ENCODE measurements around the gene PBX1. TPM values are rescaled to one million over a fixed set of nuclear protein-coding genes. Genes with fewer than 3 reads are reported as not detected.
A peak's percentile ranks its signal among the peaks of the same experiment; 100 is the strongest.

PBX1 gene
- 10 to 100 TPM; 50.5 to 53.1 TPM for total RNA-seq

- DNase-seq (ENCODE audit: low spot score) (peak; percentile 98), ATAC-seq (ENCODE audit: insufficient number of reproducible peaks, low FRiP score, low read depth) (peak; percentile 96)
- Histone ChIP-seq H3K36me3 (no peaks in the 10 kb centered on the region), H3K27me3 (replicated peaks; ENCODE audit: insufficient read depth) (no peaks in the 10 kb centered on the region), H3K27ac (peak within 1 kb of the TSS; percentile 78 to 81), H3K9me3 (no peaks in the 10 kb centered on the region), H3K4me3 (peak within 1 kb of the TSS; percentile 92), H3K4me1 (ENCODE audit: control insufficient read depth in 1 of 2, low read depth in 2 of 2) (no peaks in the 10 kb centered on the region)
- TF ChIP-seq, protein P1, sequence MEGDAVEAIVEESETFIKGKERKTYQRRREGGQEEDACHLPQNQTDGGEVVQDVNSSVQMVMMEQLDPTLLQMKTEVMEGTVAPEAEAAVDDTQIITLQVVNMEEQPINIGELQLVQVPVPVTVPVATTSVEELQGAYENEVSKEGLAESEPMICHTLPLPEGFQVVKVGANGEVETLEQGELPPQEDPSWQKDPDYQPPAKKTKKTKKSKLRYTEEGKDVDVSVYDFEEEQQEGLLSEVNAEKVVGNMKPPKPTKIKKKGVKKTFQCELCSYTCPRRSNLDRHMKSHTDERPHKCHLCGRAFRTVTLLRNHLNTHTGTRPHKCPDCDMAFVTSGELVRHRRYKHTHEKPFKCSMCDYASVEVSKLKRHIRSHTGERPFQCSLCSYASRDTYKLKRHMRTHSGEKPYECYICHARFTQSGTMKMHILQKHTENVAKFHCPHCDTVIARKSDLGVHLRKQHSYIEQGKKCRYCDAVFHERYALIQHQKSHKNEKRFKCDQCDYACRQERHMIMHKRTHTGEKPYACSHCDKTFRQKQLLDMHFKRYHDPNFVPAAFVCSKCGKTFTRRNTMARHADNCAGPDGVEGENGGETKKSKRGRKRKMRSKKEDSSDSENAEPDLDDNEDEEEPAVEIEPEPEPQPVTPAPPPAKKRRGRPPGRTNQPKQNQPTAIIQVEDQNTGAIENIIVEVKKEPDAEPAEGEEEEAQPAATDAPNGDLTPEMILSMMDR (IDR thresholded peaks at IDR 0.05): no peak
Observed at GRCh38 chr1:164558461-164559341, at the start of gene PBX1. Gene PBX1 (plus strand): TSS chr1:164559184.

DNA sequence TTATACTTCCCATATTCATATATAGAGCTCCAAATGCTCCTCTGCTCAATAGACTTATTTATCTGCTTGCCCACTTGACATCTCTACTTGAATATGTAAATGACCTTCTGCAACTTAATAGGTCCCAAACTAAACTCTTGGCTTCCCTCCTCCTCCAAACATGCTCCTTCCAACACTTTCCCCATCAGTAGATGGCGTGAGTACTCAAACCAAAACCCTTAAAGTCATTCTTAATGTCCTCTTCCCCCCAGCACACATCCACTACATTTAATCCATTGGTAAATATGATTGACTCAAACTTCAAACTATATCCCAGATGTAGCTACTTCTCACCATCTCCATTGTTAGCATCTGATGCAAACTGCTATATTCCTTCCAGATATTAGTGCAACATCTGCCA lies 48.5 kb upstream of the PBX1 start:
- TF ChIP-seq, protein P1 (IDR thresholded peaks at IDR 0.05): no peak
- H3K4me3 ChIP-seq: no peak overlapping the region
- no peaks in the 10 kb centered on the region for H3K27me3 ChIP-seq (replicated peaks; ENCODE audit: insufficient read depth)
- peaks cover 0 to 5% of the 10 kb centered on the region in 2 donors for H3K4me1 ChIP-seq (ENCODE audit: control insufficient read depth in 1 of 2, low read depth in 2 of 2)
- no peak overlapping the region for H3K27ac ChIP-seq
- H3K36me3 ChIP-seq: no peaks in the 10 kb centered on the region
- H3K9me3 ChIP-seq: no peaks in the 10 kb centered on the region
- ATAC-seq (ENCODE audit: insufficient number of reproducible peaks, low FRiP score, low read depth) (no peak), DNase-seq (ENCODE audit: low spot score) (no peak)

DNA sequence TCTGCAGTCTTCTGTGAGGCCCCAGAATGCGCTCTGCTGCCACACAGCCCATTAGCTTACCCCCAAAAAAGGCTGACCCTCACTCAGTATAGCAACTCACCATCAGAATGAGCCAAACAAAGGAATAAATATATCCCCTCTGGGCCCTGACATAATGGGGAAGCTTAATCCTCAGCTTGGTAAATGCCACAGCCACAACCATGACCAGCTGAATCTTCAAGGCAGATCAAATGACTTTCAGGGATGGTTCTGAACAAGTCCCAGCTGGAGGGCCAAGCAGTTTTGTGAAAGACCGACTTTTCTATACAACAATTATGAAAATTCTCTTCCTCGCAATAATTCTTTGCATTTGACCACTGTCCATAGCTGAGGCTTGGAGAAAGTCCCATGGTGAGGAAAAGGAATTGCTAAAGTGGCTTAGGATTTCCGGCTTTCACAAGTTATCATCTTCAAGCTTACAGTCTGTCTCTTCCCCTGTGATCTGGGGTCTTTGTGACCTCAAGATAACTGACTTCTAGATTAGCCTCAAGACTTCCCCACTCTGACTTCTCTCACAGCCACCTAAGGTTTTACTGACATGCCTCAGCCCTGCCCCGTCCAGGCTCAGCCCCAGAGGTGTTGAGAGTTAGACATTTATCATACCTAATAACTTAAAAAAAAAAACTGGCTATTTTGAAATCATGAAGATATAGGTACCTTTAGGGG lies 47.8 kb upstream of the PBX1 start:
- Histone ChIP-seq H3K36me3 (no peaks in the 10 kb centered on the region), H3K27me3 (replicated peaks; ENCODE audit: insufficient read depth) (no peaks in the 10 kb centered on the region), H3K9me3 (no peaks in the 10 kb centered on the region), H3K4me3 (no peak overlapping the region), H3K27ac (no peak overlapping the region), H3K4me1 (ENCODE audit: control insufficient read depth in 1 of 2, low read depth in 2 of 2) (peaks cover 0 to 11% of the 10 kb centered on the region in 2 donors)
- no peak for DNase-seq (ENCODE audit: low spot score)
- TF ChIP-seq, protein P1 (IDR thresholded peaks at IDR 0.05): no peak
- no peak for ATAC-seq (ENCODE audit: insufficient number of reproducible peaks, low FRiP score, low read depth)

DNA sequence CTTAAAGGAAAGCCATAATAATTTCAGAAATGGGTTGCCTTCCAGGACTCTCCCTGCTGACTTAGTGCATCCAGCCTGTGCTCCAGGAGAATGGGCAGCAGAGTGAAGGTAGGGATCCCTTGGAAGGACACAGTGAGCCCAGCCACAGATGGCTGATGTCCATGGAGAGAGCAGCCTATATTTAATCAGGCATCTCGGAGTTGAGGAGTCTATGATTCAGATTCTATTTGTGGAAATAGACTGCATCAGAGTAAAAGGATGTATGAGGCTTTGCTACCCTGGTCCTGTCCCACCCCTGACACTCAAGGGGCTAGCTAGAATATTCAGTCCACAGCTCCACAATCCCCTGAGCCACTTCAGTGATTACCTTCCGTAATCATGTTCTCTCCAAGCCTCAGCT lies 43.8 kb upstream of the PBX1 start:
- Histone ChIP-seq H3K4me1 (ENCODE audit: control insufficient read depth in 1 of 2, low read depth in 2 of 2) (peaks cover 0 to 11% of the 10 kb centered on the region in 2 donors), H3K27me3 (replicated peaks; ENCODE audit: insufficient read depth) (no peaks in the 10 kb centered on the region), H3K36me3 (no peaks in the 10 kb centered on the region), H3K27ac (no peak overlapping the region), H3K4me3 (no peak overlapping the region), H3K9me3 (no peaks in the 10 kb centered on the region)
- TF ChIP-seq, protein P1 (IDR thresholded peaks at IDR 0.05): no peak
- no peak for DNase-seq (ENCODE audit: low spot score)
- no peak for ATAC-seq (ENCODE audit: insufficient number of reproducible peaks, low FRiP score, low read depth)

DNA sequence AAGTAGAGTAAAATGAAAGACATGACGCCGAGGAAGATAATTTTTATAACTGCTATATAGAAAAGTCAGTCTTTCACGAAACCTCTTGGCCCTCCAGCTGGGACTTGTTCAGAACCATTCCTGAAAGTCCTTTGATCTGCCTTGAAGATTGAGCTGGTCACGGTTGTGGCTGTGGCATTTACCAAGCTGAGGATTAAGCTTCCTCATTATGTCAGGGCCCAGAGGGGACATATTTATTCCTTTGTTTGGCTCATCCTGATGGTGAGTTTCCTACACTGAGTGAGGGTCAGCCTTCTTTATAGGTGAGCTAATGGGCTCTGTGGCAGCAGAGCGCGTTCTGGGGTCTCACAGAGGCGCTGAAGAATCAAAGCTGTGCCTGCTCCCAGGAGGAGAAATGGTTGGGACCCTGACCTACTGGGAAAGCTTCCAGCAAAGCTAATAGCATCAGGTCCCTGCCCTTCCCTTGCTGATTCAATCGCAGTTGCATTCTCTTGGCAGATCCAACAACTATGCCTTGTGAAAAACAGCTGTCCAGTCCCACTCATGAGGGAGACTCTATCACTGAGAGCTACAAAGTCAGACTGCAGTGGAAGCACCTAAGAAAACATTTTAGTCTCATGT lies 43.2 kb upstream of the PBX1 start:
- H3K4me3 ChIP-seq: no peak overlapping the region
- ATAC-seq (ENCODE audit: insufficient number of reproducible peaks, low FRiP score, low read depth): no peak
- H3K27ac ChIP-seq: no peak overlapping the region
- TF ChIP-seq, protein P1 (IDR thresholded peaks at IDR 0.05): no peak
- H3K27me3 ChIP-seq (replicated peaks; ENCODE audit: insufficient read depth): no peaks in the 10 kb centered on the region
- no peaks in the 10 kb centered on the region for H3K9me3 ChIP-seq
- H3K36me3 ChIP-seq: no peaks in the 10 kb centered on the region
- DNase-seq (ENCODE audit: low spot score): no peak
- peaks cover 0 to 11% of the 10 kb centered on the region in 2 donors for H3K4me1 ChIP-seq (ENCODE audit: control insufficient read depth in 1 of 2, low read depth in 2 of 2)
